GM23338 (cell line): ENCODE data around the gene ANTKMT. TPM values are rescaled to one million over a fixed set of nuclear protein-coding genes. Genes with fewer than 3 reads are reported as not detected.

Experiments used
- ATAC-seq: fragments of 200-7000 bp; cut with Tn5 transposase; 3 replicates; pipeline ENCODE4 v1.9.1; 2020
- DNase-seq: peaks from one replicate; pipeline ENCODE4 v3.0.0-alpha.2; 2015; ENCODE audit warnings: low spot score
- H2AFZ ChIP-seq: fragments of 200-600 bp; sonication (generic); 2 replicates; pipeline ENCODE4 v1.8.0; 2016; ENCODE audit warnings: antibody characterized with exemption, mild to moderate bottlenecking, moderate library complexity
- H3F3A ChIP-seq: fragments of 200-600 bp; sonication (generic); replicated peaks from 2 replicates; pipeline ENCODE4 v1.8.0; 2017; ENCODE audit warnings: antibody characterized with exemption, mixed run types, low read depth
- H3K27ac ChIP-seq: fragments of 200-600 bp; sonication (generic); 2 replicates; pipeline ENCODE4 v1.6.1; 2016; ENCODE audit warnings: low read depth
- H3K27me3 ChIP-seq: fragments of 200-600 bp; sonication (generic); 2 replicates; pipeline ENCODE4 v1.8.0; 2016; ENCODE audit warnings: mild to moderate bottlenecking, mixed run types, moderate library complexity; ENCODE audit not compliant: insufficient read depth
- H3K36me3 ChIP-seq: fragments of 200-600 bp; sonication (generic); 2 replicates; pipeline ENCODE4 v1.8.0; 2016; ENCODE audit warnings: mild to moderate bottlenecking; ENCODE audit not compliant: insufficient read depth
- H3K4me1 ChIP-seq: fragments of 200-600 bp; sonication (generic); 2 replicates; pipeline ENCODE4 v1.8.0; 2016; ENCODE audit warnings: mild to moderate bottlenecking, moderate library complexity; ENCODE audit not compliant: insufficient read depth
- H3K4me2 ChIP-seq: fragments of 200-600 bp; sonication (generic); 2 replicates; pipeline ENCODE4 v1.7.1; 2017; ENCODE audit warnings: mixed run types
- H3K4me3 ChIP-seq: fragments of 200-600 bp; sonication (generic); 2 replicates; pipeline ENCODE4 v1.6.1; 2016; ENCODE audit warnings: mixed run types
- H3K79me2 ChIP-seq: fragments of 200-600 bp; sonication (generic); replicated peaks from 2 replicates; pipeline ENCODE4 v1.8.0; 2017; ENCODE audit warnings: mild to moderate bottlenecking; ENCODE audit not compliant: insufficient read depth
- H3K9me2 ChIP-seq: fragments of 200-600 bp; sonication (generic); 2 replicates; pipeline ENCODE4 v1.8.0; 2017; ENCODE audit not compliant: insufficient read depth
- H4K20me1 ChIP-seq: fragments of 200-600 bp; sonication (generic); replicated peaks from 2 replicates; pipeline ENCODE4 v1.8.0; 2017; ENCODE audit warnings: mild to moderate bottlenecking; ENCODE audit not compliant: insufficient read depth
- H3K27ac Mint-ChIP-seq: 2 replicates; pipeline ENCODE4 v1.8.0; 2020; ENCODE audit warnings: inconsistent platforms, mild to moderate bottlenecking, moderate library complexity, mixed read lengths
- H3K27me3 Mint-ChIP-seq: 3 replicates; pipeline ENCODE4 v1.8.0; 2022; ENCODE audit warnings: low read depth, mild to moderate bottlenecking, moderate library complexity, mixed read lengths, inconsistent platforms; ENCODE audit not compliant: insufficient read depth, poor library complexity
- H3K36me3 Mint-ChIP-seq: 3 replicates; pipeline ENCODE4 v1.8.0; 2021; ENCODE audit warnings: low read depth, mild to moderate bottlenecking, inconsistent platforms, moderate library complexity, mixed read lengths
- H3K4me1 Mint-ChIP-seq: 3 replicates; pipeline ENCODE4 v1.8.0; 2020; ENCODE audit warnings: mild to moderate bottlenecking, inconsistent platforms, mixed read lengths
- H3K4me3 Mint-ChIP-seq: 3 replicates; pipeline ENCODE4 v1.8.0; 2021; ENCODE audit warnings: moderate library complexity, mild to moderate bottlenecking, inconsistent platforms, mixed read lengths
- H3K9me3 Mint-ChIP-seq: 3 replicates; pipeline ENCODE4 v1.8.0; 2020; ENCODE audit warnings: moderate library complexity, mild to moderate bottlenecking, inconsistent platforms, mixed read lengths
- CREB1 ChIP-seq: fragments of 250-450 bp; sonication (Bioruptor Pico); IDR thresholded peaks from 2 replicates; pipeline ENCODE4 v1.5.0; 2020; ENCODE audit warnings: low read depth, mild to moderate bottlenecking, moderate library complexity
- EZH2 ChIP-seq: fragments of 200-600 bp; sonication (generic); IDR thresholded peaks from one replicate; pipeline ENCODE4 v1.8.0; 2017; ENCODE audit warnings: antibody characterized with exemption, mild to moderate bottlenecking, low read depth; ENCODE audit not compliant: unreplicated experiment
- EZH2phosphoT487 ChIP-seq: fragments of 200-600 bp; sonication (generic); IDR thresholded peaks from one replicate; pipeline ENCODE4 v1.8.1; 2018; ENCODE audit warnings: antibody characterized with exemption; ENCODE audit not compliant: unreplicated experiment
- JUNB ChIP-seq: IDR thresholded peaks from one replicate; pipeline ENCODE4 v1.6.1; 2016; ENCODE audit warnings: antibody characterized with exemption; ENCODE audit not compliant: unreplicated experiment
- NANOG ChIP-seq: IDR thresholded peaks from 2 replicates; pipeline ENCODE4 v1.6.1; 2016; ENCODE audit warnings: antibody characterized with exemption, borderline replicate concordance
- STAT1 ChIP-seq: IDR thresholded peaks from one replicate; pipeline ENCODE4 v1.6.1; 2016; ENCODE audit warnings: antibody characterized with exemption; ENCODE audit not compliant: unreplicated experiment
- ZNF331 ChIP-seq: fragments of 250-450 bp; sonication (Bioruptor Pico); IDR thresholded peaks from 2 replicates; pipeline ENCODE4 v1.5.0; 2020; ENCODE audit warnings: low read depth, mild to moderate bottlenecking, moderate library complexity
- polyA plus RNA-seq: library from polyadenylated mRNA; unstranded; fragments of >200 nt; fragmentation: Nextera tagmentation; extraction: Ambion mirVana; gene quantifications from 2 replicates; pipeline ENCODE4 v1.2.1, GENCODE V29; 2016
- total RNA-seq: library from RNA; depleted of rRNA; stranded (reverse); fragments of >200 nt; shearing (Covaris generic); gene quantifications from 2 replicates; pipeline ENCODE4 v1.2.3, GENCODE V29; 2014
- TF ChIP-seq, protein P1 (sequence below), 2 experiments: fragments of 200-600 bp in 1 of 2; sonication (generic) in 1 of 2; conservative IDR thresholded peaks; 2 replicates each; pipeline versions ENCODE4 v1.5.1 to v1.6.1; 2016 to 2017; ENCODE audit warnings: antibody characterized with exemption in 2 of 2, low read depth in 2 of 2, mild to moderate bottlenecking in 2 of 2, moderate library complexity in 1 of 2
- TF ChIP-seq, protein P2 (sequence below): IDR thresholded peaks from 2 replicates; pipeline ENCODE4 v1.6.1; 2016; ENCODE audit warnings: antibody characterized with exemption
- TF ChIP-seq, protein P3 (sequence below): IDR thresholded peaks from one replicate; pipeline ENCODE4 v1.6.1; 2018; ENCODE audit warnings: antibody characterized with exemption; ENCODE audit not compliant: unreplicated experiment

The ANTKMT gene
- total and polyA plus RNA-seq, 2 experiments from 2014 or later: 23.8 to 37.2 TPM

DNA sequence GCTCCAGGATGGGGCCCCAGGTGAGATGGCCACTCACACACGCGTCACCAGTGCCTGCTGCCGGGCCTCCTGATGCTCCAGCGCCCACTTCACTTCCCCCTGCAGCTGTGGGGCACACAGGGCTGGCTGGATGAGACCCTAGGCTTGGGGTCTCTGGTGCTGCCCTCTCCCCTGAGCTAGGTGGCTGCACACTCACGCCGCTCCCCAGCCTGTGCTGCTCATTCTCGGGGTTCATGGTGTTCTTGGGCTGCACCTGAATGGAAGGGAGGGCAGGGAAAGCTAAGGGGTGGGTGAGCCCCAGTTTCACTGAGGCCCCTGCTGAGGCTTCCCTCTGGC is 4.1 kb downstream of the ANTKMT start:
- H3F3A ChIP-seq: peaks cover 12% of the 10 kb centered on the region
- no peak overlapping the region for H2AFZ ChIP-seq
- H3K9me2 ChIP-seq: no peaks in the 10 kb centered on the region
- H3K79me2 ChIP-seq: no peaks in the 10 kb centered on the region
- Mint-ChIP-seq H3K4me1 (peaks cover 3% of the 10 kb centered on the region; the same call in 1 of the 3 replicates), H3K27ac (no peak overlapping the region), H3K27me3 (peaks cover 24% of the 10 kb centered on the region), H3K36me3 (no peaks in the 10 kb centered on the region), H3K9me3 (no peaks in the 10 kb centered on the region), H3K4me3 (no peak overlapping the region)
- TF ChIP-seq JUNB (no peak), ZNF331 (CRISPR knock-in tag) (no peak), STAT1 (no peak), EZH2 (no peak)
- TF ChIP-seq, protein P1, sequence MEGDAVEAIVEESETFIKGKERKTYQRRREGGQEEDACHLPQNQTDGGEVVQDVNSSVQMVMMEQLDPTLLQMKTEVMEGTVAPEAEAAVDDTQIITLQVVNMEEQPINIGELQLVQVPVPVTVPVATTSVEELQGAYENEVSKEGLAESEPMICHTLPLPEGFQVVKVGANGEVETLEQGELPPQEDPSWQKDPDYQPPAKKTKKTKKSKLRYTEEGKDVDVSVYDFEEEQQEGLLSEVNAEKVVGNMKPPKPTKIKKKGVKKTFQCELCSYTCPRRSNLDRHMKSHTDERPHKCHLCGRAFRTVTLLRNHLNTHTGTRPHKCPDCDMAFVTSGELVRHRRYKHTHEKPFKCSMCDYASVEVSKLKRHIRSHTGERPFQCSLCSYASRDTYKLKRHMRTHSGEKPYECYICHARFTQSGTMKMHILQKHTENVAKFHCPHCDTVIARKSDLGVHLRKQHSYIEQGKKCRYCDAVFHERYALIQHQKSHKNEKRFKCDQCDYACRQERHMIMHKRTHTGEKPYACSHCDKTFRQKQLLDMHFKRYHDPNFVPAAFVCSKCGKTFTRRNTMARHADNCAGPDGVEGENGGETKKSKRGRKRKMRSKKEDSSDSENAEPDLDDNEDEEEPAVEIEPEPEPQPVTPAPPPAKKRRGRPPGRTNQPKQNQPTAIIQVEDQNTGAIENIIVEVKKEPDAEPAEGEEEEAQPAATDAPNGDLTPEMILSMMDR (conservative IDR thresholded peaks at IDR 0.05; ENCODE audit: low read depth in 2 of 2): no peak
- TF ChIP-seq, protein P2, sequence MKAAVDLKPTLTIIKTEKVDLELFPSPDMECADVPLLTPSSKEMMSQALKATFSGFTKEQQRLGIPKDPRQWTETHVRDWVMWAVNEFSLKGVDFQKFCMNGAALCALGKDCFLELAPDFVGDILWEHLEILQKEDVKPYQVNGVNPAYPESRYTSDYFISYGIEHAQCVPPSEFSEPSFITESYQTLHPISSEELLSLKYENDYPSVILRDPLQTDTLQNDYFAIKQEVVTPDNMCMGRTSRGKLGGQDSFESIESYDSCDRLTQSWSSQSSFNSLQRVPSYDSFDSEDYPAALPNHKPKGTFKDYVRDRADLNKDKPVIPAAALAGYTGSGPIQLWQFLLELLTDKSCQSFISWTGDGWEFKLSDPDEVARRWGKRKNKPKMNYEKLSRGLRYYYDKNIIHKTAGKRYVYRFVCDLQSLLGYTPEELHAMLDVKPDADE: no peak
- ATAC-seq: no peak
- H3K27me3 ChIP-seq: peaks cover 14% of the 10 kb centered on the region; the same call in 1 of the 2 replicates
- no peak overlapping the region for H3K27ac ChIP-seq
- H3K4me1 ChIP-seq: peaks cover 4% of the 10 kb centered on the region; the same call in 1 of the 2 replicates
- no peaks in the 10 kb centered on the region for H4K20me1 ChIP-seq
- H3K36me3 ChIP-seq: no peaks in the 10 kb centered on the region
- H3K4me2 ChIP-seq: no peak overlapping the region
- no peak for DNase-seq
- no peak overlapping the region for H3K4me3 ChIP-seq

DNA sequence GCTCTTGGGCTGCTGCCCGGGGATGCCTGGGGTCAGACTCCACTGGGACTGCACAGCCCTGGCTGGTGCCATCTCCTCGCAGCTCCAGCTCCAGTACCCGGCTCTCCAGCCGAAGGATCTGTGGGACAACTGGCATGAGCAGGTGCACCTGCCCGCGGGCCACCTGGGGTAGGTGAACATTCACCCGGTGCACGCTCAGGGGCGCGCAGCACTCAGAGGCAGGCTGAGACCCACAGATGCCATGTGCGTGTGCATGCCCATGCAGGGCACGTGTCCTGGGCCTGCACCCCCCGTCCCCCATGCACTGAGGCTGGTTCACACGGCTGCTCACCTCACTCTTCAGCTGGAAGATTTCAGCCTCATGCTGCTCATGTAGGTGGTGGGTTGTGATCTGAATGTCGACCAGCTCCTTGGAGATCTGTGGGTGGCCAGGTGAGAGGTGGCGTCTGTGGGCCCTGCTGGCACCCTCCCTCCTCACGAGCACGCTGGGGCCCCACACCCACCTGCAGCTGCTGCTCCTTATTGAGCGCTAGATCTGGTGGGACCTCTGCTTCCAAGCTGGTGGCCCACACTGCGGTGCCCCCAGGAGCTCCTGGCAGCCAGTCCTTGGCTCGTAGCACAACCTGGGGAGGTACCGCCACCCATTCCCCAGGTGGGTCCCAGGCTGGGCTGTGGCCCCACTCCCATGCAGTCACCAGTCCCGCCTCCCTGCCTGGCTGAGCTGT is 4.7 kb downstream of the ANTKMT start:
- Histone ChIP-seq H3K79me2 (no peaks in the 10 kb centered on the region), H3F3A (peaks cover 12% of the 10 kb centered on the region), H3K4me3 (peak overlapping the region; percentile 71; the same call in 1 of the 2 replicates), H3K27me3 (peaks cover 14% of the 10 kb centered on the region; the same call in 1 of the 2 replicates), H3K4me2 (peak overlapping the region; percentile 87), H3K4me1 (no peaks in the 10 kb centered on the region), H3K9me2 (no peaks in the 10 kb centered on the region), H3K36me3 (no peaks in the 10 kb centered on the region), H4K20me1 (no peaks in the 10 kb centered on the region), H3K27ac (no peak overlapping the region), H2AFZ (no peak overlapping the region)
- H3K27me3 Mint-ChIP-seq: peaks cover 18% of the 10 kb centered on the region
- H3K4me1 Mint-ChIP-seq: no peaks in the 10 kb centered on the region
- TF ChIP-seq NANOG (no peak), EZH2phosphoT487 (no peak), CREB1 (CRISPR knock-in tag) (no peak)
- TF ChIP-seq, protein P3, sequence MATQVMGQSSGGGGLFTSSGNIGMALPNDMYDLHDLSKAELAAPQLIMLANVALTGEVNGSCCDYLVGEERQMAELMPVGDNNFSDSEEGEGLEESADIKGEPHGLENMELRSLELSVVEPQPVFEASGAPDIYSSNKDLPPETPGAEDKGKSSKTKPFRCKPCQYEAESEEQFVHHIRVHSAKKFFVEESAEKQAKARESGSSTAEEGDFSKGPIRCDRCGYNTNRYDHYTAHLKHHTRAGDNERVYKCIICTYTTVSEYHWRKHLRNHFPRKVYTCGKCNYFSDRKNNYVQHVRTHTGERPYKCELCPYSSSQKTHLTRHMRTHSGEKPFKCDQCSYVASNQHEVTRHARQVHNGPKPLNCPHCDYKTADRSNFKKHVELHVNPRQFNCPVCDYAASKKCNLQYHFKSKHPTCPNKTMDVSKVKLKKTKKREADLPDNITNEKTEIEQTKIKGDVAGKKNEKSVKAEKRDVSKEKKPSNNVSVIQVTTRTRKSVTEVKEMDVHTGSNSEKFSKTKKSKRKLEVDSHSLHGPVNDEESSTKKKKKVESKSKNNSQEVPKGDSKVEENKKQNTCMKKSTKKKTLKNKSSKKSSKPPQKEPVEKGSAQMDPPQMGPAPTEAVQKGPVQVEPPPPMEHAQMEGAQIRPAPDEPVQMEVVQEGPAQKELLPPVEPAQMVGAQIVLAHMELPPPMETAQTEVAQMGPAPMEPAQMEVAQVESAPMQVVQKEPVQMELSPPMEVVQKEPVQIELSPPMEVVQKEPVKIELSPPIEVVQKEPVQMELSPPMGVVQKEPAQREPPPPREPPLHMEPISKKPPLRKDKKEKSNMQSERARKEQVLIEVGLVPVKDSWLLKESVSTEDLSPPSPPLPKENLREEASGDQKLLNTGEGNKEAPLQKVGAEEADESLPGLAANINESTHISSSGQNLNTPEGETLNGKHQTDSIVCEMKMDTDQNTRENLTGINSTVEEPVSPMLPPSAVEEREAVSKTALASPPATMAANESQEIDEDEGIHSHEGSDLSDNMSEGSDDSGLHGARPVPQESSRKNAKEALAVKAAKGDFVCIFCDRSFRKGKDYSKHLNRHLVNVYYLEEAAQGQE: no peak
- DNase-seq (no peak), ATAC-seq (no peak)
- no peaks in the 10 kb centered on the region for H3K9me3 Mint-ChIP-seq
- no peak overlapping the region for H3K4me3 Mint-ChIP-seq
- no peak overlapping the region for H3K27ac Mint-ChIP-seq
- no peaks in the 10 kb centered on the region for H3K36me3 Mint-ChIP-seq
